Skeletal muscle tissue (tissue), 4 donors: Measurements from ENCODE around the gene TXNRD1. TPM values are rescaled to one million over a fixed set of nuclear protein-coding genes. Genes with fewer than 3 reads are reported as not detected.

ENCODE experiments used
- H3K27ac ChIP-seq: one replicate; pipeline ENCODE4 v1.7.0; 2013; ENCODE audit warnings: mild to moderate bottlenecking, low read depth, low read length, inconsistent platforms
- H3K27me3 ChIP-seq, 3 donors: one replicate each; pipeline ENCODE4 v1.7.0; 2013; ENCODE audit warnings: low read length in 3 of 3; ENCODE audit not compliant: control insufficient read depth in 3 of 3, insufficient read depth in 3 of 3
- H3K36me3 ChIP-seq, 3 donors: one replicate each; pipeline ENCODE4 v1.7.0; 2013; ENCODE audit warnings: low read length in 3 of 3; ENCODE audit not compliant: control insufficient read depth in 3 of 3, insufficient read depth in 3 of 3
- H3K4me1 ChIP-seq, 3 donors: one replicate each; pipeline ENCODE4 v1.7.0; 2013; ENCODE audit warnings: low read length in 3 of 3, mild to moderate bottlenecking in 3 of 3; ENCODE audit not compliant: control insufficient read depth in 3 of 3, insufficient read depth in 3 of 3
- H3K4me3 ChIP-seq, 3 donors: one replicate each; pipeline ENCODE4 v1.7.0; 2013; ENCODE audit warnings: low read length in 3 of 3
- H3K9ac ChIP-seq, 3 donors: one replicate each; pipeline ENCODE4 v1.7.0; 2013; ENCODE audit warnings: low read length in 3 of 3, mild to moderate bottlenecking in 3 of 3, moderate library complexity in 2 of 3, low read depth in 1 of 3
- H3K9me3 ChIP-seq, 3 donors: one replicate each; pipeline ENCODE4 v1.7.0; 2013; ENCODE audit warnings: low read length in 3 of 3; ENCODE audit not compliant: control insufficient read depth in 3 of 3
- total RNA-seq: library from RNA; depleted of rRNA; stranded (reverse); fragments of >200 nt; gene quantifications from one replicate; pipeline ENCODE4 v1.2.3, GENCODE V29; 2014
- donor health status: Osteomylitis.

The TXNRD1 gene
- total RNA-seq, 1 donor from 2014 or later, result 41.2 TPM

DNA sequence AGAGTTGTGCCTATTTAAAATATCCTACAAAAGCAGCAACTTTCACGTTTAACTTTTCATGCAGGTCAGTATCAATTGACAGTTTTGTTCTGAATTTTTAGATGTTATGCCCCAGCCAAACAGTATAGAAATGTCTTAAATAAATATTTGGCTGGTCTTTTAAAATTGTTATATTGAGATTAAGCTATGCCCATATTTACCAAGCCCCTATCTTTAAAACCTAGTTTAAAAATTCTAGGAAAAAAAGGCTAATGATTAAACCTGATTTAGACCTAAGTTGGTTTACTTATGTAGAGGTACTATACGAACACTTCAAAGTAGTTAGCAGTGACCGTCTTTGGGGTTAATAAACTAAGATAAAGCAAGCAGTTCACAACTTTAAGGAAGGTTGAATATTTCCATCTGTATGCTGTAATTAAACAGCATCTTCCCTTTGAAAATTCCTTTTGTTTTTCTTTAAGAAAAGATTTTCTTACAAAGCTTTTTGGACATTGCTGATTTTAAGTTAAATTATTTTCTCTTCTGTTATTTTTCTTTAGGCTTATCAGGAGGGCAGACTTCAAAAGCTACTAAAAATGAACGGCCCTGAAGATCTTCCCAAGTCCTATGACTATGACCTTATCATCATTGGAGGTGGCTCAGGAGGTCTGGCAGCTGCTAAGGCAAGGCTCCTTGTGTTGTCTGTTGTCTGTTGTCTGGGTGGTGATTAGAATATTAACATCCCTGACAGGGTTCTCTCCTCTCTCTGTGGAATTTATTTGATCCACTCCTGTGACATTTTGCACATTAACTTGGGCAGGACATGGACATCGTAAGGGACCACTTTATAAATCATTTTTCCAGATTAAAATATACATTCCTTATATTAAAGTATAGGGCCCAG is 95.4 kb downstream of the TXNRD1 start:
- Histone ChIP-seq H3K27me3 (no peaks in the 10 kb centered on the region), H3K9ac (no peak overlapping the region), H3K27ac (no peak overlapping the region), H3K4me1 (peaks cover 3 to 15% (median 4%) of the 10 kb centered on the region in 3 donors), H3K36me3 (peaks cover 31 to 43% (median 33%) of the 10 kb centered on the region in 3 donors), H3K4me3 (no peak overlapping the region), H3K9me3 (no peaks in the 10 kb centered on the region)

GRCh38 chr12:104312202-104312601 is 96.6 kb downstream of the TXNRD1 start:
- Histone ChIP-seq H3K4me3 (no peak overlapping the region), H3K4me1 (peaks cover 0 to 5% (median 3%) of the 10 kb centered on the region in 3 donors), H3K27ac (no peak overlapping the region), H3K36me3 (peaks cover 33 to 51% (median 42%) of the 10 kb centered on the region in 3 donors), H3K9me3 (no peaks in the 10 kb centered on the region), H3K27me3 (no peaks in the 10 kb centered on the region), H3K9ac (no peak overlapping the region)

GRCh38 chr12:104312654-104313053 is 97.1 kb downstream of the TXNRD1 start:
- Histone ChIP-seq H3K9me3 (no peaks in the 10 kb centered on the region), H3K27me3 (no peaks in the 10 kb centered on the region), H3K4me1 (peaks cover 0 to under 1% (median 0%) of the 10 kb centered on the region in 3 donors), H3K36me3 (peaks cover 35 to 55% (median 46%) of the 10 kb centered on the region in 3 donors), H3K9ac (no peak overlapping the region), H3K4me3 (no peak overlapping the region), H3K27ac (no peak overlapping the region)

- peak overlapping the region; percentile 5 for H3K27ac ChIP-seq
These were observed 98.1 kb downstream of the TXNRD1 start for GRCh38 chr12:104313568-104314241.

GRCh38 chr12:104314242-104314614 is 98.6 kb downstream of the TXNRD1 start:
- peaks cover 44 to 62% (median 49%) of the 10 kb centered on the region in 3 donors for H3K36me3 ChIP-seq
- H3K9me3 ChIP-seq, result no peaks in the 10 kb centered on the region
- no peak overlapping the region for H3K9ac ChIP-seq
- H3K4me1 ChIP-seq, result no peaks in the 10 kb centered on the region
- no peak overlapping the region for H3K4me3 ChIP-seq
- H3K27me3 ChIP-seq, result no peaks in the 10 kb centered on the region
- H3K27ac ChIP-seq, result peak overlapping the region; percentile 5

More at GRCh38 chr12:104313568-104314241, 98.1 kb downstream of the TXNRD1 start:
- Histone ChIP-seq H3K4me1 (no peaks in the 10 kb centered on the region), H3K9me3 (no peaks in the 10 kb centered on the region), H3K27me3 (no peaks in the 10 kb centered on the region), H3K4me3 (no peak overlapping the region), H3K9ac (no peak overlapping the region), H3K36me3 (peaks cover 38 to 56% (median 47%) of the 10 kb centered on the region in 3 donors)

DNA sequence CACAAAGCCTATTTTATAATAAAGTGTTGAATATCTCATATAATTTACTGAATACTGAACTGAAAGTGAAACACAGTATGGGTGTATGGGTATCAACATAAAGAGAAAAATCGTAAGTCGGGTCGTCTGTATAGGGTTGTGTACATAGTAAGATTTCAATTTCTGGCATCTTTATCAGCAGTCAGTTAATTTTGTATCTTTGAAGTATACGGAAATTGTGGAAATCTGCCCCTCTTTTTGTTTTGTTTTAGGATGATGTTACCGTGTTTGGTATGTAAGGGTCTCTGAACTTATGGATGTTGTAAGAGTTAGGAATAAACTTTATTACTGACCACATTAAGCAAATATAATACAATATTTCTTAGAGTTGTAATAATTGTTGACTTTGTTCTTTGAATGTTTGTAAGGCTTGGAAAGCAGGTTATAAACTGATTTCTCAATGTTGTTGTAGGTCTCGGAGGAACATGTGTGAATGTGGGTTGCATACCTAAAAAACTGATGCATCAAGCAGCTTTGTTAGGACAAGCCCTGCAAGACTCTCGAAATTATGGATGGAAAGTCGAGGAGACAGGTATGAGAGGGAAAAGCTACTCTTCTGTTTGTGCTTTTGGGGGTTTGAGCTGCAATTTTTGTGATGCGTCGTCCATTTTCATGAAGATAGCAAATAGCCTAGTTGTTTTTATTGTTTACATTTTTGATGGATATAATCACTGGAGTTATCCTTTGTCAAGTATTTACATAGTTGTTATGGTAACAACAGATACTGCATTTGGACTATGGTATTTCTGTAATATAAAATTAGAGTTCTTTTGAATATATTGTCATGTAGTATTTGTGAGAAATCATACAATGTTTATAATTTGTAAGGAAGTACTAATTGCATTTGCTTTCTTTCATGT is 100.0 kb downstream of the TXNRD1 start:
- H3K9ac ChIP-seq, result no peak overlapping the region
- H3K27ac ChIP-seq, result no peak overlapping the region
- peaks cover 48 to 71% (median 58%) of the 10 kb centered on the region in 3 donors for H3K36me3 ChIP-seq
- H3K9me3 ChIP-seq, result no peaks in the 10 kb centered on the region
- H3K4me1 ChIP-seq, result no peaks in the 10 kb centered on the region
- no peaks in the 10 kb centered on the region for H3K27me3 ChIP-seq
- no peak overlapping the region for H3K4me3 ChIP-seq

GRCh38 chr12:104316936-104317335 is 101.4 kb downstream of the TXNRD1 start:
- H3K36me3 ChIP-seq, result peaks cover 53 to 76% (median 66%) of the 10 kb centered on the region in 3 donors
- no peaks in the 10 kb centered on the region for H3K4me1 ChIP-seq
- no peak overlapping the region for H3K4me3 ChIP-seq
- H3K9ac ChIP-seq, result no peak overlapping the region
- no peaks in the 10 kb centered on the region for H3K27me3 ChIP-seq
- H3K27ac ChIP-seq, result no peak overlapping the region
- no peaks in the 10 kb centered on the region for H3K9me3 ChIP-seq

GRCh38 chr12:104317538-104318210 is 102.1 kb downstream of the TXNRD1 start:
- Histone ChIP-seq H3K27me3 (no peaks in the 10 kb centered on the region), H3K36me3 (peaks cover 55 to 72% (median 66%) of the 10 kb centered on the region in 3 donors), H3K9me3 (no peaks in the 10 kb centered on the region), H3K4me3 (no peak overlapping the region), H3K9ac (no peak overlapping the region), H3K27ac (no peak overlapping the region), H3K4me1 (no peaks in the 10 kb centered on the region)

DNA sequence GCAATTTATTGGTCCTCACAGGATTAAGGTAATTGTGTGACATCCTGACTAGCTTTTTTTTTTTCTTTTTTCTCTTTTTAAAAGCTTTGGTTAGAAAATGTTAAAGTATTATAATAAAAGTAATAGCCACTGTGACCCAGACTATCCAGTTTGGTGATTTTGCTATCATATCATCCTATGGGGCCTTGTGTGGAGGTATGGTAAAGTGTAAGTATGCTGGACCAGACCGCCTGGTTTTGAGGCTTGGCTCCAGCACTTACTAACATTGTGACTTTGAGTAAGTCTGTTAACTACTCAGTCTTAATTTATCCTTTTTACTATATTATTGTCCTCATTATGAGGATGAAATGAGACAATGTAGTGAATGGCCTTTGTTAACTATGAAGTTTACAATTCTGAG is 103.4 kb downstream of the TXNRD1 start:
- H3K9me3 ChIP-seq, result no peaks in the 10 kb centered on the region
- peaks cover 47 to 64% (median 59%) of the 10 kb centered on the region in 3 donors for H3K36me3 ChIP-seq

More for the DNA sequence above, 103.4 kb downstream of the TXNRD1 start:
- no peaks in the 10 kb centered on the region for H3K4me1 ChIP-seq
- H3K9ac ChIP-seq, result no peak overlapping the region
- no peak overlapping the region for H3K27ac ChIP-seq
- no peaks in the 10 kb centered on the region for H3K27me3 ChIP-seq
- no peak overlapping the region for H3K4me3 ChIP-seq
